Left kidney (tissue), 2 donors: ENCODE data around the gene DOCK1. TPM values are rescaled to one million over a fixed set of nuclear protein-coding genes. Genes with fewer than 3 reads are reported as not detected.

ENCODE experiments used
- DNase-seq: peaks from one replicate; pipeline ENCODE4 v3.0.0-alpha.2; 2013
- polyA plus RNA-seq: library from polyadenylated mRNA; unstranded; fragments of 120-200 nt; gene quantifications from one replicate; pipeline ENCODE4 v1.2.1, GENCODE V29; 2013; ENCODE audit not compliant: insufficient read length

DOCK1 gene
- polyA plus RNA-seq, 1 donor = 70.0 TPM

DNA sequence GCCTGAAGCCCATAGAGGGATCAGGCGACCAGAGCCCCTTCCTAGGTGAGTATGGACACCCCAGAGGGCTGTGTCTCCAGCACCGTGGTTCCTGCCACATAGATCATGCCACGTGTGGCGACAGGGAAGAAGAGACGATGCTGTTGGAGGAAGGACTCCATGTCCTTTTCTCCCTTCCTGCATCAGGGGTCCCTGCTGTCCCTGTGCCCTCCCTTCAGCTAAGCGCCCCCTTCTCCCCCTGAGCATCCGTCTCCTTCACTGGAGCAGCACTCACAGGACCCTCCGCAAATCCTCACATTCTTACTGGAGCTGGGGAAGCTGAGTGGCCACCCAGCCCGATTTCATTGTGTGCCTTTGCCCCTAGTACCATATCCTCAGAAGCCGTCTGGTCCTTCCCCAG is 558.3 kb downstream of the DOCK1 start:
- DNase-seq = no peak

DNA sequence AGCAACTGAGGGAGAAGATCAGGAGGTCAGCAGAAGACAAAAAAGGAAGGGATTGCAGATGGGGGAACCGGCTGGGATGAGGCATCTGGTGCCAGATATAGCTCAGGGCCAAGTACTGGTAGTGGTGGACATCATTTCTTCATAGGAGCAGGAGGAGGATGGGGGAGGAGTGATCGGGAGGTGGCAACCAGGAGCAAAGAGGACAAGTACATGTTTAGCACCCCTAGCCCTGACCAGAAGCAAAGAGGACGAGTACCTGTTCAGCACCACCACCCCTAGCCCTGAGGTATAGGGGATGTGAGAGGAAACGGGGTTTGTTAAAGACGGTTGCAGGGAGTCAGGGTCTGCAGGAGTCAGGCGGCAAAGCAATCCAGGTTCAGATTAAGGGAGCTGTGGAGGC is 559.3 kb downstream of the DOCK1 start:
- no peak for DNase-seq

DNA sequence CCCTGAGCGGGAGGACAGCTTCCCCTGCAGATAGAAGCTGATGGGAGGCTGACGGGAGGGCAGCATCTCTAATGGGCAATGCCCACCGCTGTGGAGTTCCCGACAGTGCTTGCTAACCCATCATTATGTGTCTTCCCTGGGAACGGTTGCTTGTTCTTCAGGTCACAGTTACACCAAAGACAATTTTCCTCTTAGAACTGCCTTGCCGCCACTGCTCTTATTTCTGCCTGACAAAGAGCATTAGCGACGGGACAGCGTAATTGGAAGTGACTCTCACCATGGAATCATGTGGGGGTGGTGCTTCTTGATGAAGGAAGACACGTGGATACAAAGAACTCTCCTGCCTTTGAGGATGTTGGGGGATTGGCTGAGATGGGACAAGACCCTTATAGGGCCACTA is 562.6 kb downstream of the DOCK1 start:
- no peak for DNase-seq

DNA sequence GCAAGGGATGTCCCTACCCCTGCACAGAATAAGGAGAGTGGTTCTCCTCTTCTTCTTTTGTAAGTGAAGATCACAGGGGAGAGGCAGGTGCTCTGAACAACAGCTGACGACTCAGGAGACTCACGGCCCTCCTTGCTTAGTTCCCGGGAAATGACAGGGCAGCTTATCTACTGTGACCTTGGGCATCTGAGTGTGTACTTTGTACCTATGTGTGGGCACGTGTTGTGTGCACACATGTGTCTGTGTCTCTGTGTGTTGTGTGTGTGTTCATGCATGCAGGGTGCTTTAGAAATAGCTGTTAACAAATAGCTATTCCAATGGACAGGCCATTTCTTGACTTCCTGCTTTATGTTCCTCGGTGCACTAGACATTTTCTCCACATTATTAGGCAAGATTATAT is 563.4 kb downstream of the DOCK1 start:
- no peak for DNase-seq

DNA sequence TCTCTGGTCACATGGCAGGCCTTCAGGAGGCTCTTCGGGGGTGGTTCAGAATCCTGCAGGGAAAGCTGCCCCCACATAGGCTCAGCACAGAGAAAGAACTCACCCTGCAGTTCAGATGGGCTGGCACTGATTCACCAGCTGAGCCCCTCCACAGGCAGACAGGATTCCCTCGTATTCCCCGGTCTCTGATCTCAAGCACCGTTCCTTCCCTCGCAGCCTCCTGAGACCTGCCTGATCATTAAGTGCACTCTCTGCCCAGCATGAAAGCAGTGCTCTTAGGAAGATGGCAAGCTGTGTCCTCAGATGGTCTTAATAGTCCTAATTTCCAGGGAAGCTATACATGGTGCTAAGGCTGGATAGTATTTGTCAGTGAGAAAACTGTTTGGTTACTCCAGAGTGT is 565.7 kb downstream of the DOCK1 start:
- DNase-seq = no peak

DNA sequence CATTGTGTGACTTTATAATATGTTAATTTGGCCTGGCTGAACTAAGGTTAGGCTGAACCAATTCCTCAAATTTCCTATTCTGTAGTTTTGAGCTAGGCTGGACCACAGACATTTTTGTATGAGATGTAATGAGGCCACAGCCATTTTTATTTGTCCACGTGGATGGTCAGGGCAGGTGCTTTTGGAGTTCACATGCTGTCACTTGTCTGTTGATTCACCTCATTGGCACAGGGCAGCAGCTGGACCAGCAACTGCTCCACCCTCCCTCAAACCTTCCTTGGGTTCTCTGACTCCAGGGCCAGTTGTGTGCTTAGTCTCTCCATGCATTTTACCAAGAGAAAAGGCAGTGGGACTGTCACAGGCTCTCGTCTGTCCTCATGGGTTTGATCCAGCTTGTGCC is 567.7 kb downstream of the DOCK1 start:
- no peak for DNase-seq

DNA sequence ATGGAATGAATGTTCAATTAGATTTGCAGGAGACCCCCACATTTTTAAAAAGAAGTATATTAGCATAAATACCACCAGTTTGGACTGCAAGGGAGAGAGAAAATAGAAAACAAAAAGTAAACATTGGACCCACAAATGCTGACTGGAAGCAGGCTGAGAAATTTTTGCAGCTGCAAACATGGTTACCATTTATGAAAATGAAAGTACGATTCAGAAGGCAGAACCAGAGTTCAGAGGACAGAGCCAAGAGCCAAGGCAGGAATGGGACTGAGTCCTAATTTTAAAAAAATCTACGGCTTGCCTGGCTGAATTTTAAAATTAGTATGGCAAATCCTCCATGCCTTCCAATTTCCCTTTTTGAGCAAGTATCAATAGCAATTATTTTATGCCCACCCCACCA is 569.3 kb downstream of the DOCK1 start:
- no peak for DNase-seq

DNA sequence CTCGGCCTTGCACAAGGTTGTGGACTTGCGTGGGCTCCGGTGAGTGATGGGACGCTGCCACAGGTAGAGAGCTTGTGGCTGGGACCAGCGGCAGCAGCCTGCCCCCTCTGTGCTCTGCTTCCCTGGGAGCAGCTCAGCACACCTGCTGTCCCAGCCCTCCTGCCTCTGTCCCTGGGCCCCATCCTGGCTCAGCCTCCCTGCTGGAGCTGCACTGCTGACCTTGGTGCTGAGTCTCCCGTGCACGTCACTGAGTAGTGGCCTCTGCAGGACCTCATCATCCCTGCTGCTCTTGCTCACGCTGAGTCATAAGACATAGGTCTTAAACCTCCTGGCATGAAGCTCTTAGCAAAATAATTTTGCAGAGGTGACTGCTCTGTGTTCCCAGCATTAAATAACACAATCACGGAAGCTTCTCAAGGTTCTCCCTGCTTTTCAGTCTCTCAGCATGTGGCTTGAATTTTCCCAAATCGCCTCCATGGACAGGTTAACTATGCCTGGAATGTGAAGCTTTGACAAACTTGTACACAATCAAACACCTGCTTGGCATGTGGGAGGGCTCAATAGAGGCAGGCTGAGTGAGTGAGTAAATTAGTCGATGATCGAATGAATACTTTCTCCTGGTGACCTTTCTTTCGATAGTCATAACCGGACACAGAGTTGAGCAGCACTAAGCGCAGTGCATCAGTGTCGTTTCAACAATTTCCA is 580.1 kb downstream of the DOCK1 start:
- peak; percentile 25 for DNase-seq

DNA sequence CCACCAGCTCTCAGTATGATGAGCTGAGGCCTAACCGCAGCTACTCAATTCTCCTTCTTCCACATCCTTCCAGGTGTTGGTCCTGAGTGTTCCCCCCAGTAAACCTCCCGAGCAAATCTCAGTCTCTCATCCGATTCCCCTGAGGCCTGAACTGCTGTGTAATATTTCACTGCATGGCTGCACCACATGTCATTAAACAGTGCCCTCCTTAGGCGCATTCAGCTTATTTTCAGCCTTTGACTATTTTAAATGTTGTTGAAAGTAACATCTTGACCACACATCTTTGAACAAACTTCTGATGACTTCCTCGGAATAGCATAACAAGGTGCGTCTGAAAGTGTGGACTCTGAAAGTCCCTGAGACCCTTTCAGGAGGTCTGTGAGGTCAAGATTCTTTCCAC is 581.1 kb downstream of the DOCK1 start:
- DNase-seq = no peak

DNA sequence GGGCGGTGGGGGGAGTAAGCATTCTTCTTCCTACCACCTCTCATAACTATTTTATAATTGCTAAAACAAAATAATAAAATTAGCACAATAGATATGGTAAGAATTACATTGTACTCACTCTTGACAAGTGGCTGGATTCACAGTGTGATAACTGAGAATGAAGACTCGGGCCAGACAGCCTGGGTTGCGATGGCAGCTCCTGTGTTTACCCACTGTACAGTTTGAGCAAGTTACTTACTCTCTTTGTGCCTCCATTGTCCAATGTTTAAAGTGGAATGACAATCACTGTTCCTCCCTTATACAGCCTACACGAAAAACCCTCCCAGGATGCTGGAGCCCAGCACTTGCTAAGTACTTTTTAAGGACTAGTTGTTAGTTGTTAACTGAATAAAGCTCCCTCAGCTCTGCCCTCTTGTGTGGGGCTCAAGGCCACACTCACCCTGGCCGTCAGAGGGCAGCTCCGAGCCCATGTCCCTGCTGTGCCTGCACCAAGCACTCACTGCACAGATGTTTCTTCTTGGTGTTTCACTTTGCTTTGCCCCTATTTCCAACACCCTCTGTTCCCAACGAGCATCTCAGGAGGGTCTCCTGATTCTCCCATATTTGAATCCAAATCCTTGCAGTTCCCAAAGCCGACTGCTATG is 587.5 kb downstream of the DOCK1 start:
- no peak for DNase-seq

DNA sequence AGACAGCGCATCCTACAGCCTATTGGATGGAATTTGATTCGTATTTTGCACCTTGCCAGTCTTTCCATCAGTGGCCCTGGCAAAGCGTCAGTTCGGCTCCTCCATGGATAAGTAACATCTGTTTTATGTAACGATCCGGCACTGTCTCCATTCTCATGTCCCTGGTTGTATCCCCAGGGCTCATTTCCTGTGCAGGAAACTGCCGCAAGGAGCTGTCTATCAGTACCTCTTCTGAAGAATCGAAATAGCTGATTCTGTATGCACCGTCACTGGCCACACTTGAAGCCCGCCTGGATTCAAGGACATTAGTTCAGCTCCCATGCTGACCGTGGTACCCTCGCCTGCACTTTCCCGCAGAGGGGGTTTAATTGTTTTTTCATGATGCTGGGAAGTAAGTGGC is 590.8 kb downstream of the DOCK1 start:
- DNase-seq = no peak

DNA sequence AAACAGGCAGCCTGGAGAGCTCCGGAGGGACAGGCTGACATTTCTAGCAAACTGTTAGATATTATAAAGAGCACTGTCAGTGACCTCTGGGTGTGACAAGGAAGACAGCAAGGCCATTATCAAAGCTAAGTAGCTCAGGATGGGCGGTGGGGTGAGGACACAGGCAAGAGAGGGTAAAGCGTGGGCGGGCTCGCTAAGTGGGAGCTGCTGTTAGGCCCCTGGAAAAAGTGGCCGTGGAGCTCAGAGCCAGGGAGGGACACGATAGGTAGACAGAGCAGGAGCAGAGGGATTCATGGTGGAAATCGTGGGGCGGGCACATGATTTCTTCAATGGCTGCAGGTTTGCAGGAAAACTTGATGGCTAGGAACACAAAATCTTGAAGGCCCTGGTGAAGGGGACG is 592.5 kb downstream of the DOCK1 start:
- DNase-seq = no peak

DNA sequence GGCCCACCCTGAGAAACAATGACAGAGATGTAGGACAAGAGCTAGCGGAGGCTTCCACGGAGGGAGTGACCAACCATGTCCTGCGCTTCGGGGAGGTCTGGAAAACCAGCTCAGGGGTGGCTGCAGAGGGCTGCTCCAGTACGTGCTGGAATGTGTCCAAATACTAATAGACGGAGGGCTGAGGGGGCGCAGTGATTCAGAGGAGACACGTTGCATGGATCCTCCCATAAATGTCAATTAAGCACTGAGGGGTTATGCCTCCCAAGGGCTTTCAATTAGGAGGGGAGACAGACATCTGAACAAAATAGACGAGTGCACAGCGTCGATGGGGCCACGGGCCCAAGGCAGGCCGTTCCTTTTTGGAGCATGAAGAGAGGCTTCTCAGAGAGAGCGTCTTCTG is 592.9 kb downstream of the DOCK1 start:
- peak; percentile 20 for DNase-seq

DNA sequence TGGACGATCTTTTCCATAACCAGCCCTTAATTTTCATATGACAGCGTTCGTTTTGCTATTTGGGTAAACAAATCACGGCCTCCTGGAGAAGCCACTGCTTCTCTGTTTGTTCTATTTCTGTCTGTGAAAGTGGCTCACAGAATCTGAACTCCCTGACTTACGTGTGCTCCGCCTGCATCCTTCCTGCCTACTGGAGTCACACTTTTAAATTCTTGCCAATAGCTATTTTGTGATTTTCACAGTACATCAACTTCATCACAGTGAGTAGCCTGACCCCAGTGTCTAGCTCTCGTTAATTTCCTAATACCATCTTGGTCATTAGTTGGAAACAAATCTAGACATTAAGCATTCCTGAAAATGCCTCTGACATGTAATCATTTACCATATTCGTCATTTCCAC is 594.9 kb downstream of the DOCK1 start:
- no peak for DNase-seq

Other genes starting within 250 kb of the DOCK1 start
- 0.45 TPM for gene C10orf90, start 234.7 kb upstream of the DOCK1 start, polyA plus RNA-seq